Measurements from ENCODE around the gene ABHD16B. TPM values are rescaled to one million over a fixed set of nuclear protein-coding genes. Genes with fewer than 3 reads are reported as not detected.

ABHD16B gene
- total and polyA plus RNA-seq, 2 of the 13 experiments (the other 11 are each of a cell fraction or from before 2014, with no cell fraction given), result not detected

DNA sequence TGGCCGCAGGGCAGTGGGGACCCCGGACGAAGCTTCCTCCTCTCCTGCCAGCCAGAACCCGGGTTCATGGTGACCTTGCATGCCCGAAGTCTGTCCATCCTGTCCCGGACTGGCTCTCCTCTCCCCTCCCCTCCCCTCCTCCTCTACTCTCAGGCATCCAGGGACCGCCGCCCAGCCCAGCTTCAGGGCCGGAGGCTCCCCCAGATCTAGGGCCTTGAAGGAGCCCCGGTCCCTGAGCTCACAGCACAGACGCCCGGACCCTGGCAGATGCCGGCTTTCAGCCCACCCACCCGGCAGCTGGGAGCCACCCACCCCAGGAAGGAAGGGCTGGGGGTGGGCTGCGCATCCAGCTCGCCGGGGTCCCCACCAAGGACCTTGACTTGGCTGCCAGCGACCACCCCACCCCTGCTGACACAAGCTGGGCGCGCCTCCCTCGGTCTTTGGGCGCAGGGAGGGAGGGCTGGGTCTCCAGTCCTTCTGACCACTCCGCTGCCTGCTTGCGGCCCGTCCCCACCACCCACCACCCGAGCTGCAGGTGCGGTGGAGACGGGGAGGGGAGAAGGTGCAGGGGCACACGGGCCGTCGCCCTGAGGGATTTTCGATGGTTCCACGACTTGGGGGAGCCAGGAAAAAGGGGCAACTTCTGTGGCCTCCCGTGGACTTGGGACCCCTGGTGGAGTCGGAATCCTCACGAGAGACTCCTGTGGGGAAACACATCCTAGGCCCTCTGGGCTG lies 5.8 kb upstream of the ABHD16B start:
- Histone ChIP-seq H3K36me3 (replicated peaks in 1 of 2; ENCODE audit: control insufficient read depth in 1 of 2, insufficient read depth in 2 of 2, low read length in 2 of 2) (no peaks in the 10 kb centered on the region), H3K4me1 (ENCODE audit: insufficient read depth, low read length) (peaks cover 62% of the 10 kb centered on the region), H3K27ac (ENCODE audit: extremely low read length, insufficient read depth, low read length) (no peak overlapping the region), H3K9ac (ENCODE audit: insufficient read depth, low read depth, low read length) (peak overlapping the region; percentile 68; the same call in 1 of the 2 replicates), H3K4me2 (ENCODE audit: low read depth, low read length) (peak overlapping the region; percentile 93), H3K79me2 (ENCODE audit: insufficient read depth, low read length) (no peaks in the 10 kb centered on the region), H3K9me3 (ENCODE audit: low read length) (no peaks in the 10 kb centered on the region), H4K20me1 (ENCODE audit: insufficient read depth, low read length) (no peaks in the 10 kb centered on the region), H3K27me3 (ENCODE audit: control insufficient read depth in 1 of 2, insufficient read depth in 2 of 2, low read length in 2 of 2) (peaks cover 3 to 11% of the 10 kb centered on the region in 2 experiments; a peak in 4 of 5 replicates), H3K4me3 (replicated peaks in 1 of 3; ENCODE audit: insufficient read depth in 1 of 3, low read depth in 2 of 3, low read length in 3 of 3) (peak overlapping the region; percentile 60 to 83 (median 66)), H2AFZ (ENCODE audit: low read length) (no peak overlapping the region)
- in situ Hi-C loops (cut with HindIII; ENCODE audit: extremely low pct_ligation_motif_present, low pct_unique_long_range_greater_than_20kb) (loop anchor here (5.0 kb wide), 3 partner anchors 33 to 148 kb away; partner anchors contain the start of genes ARFRP1 and ZGPAT), intact Hi-C loops (cut with micrococcal nuclease; ENCODE audit: unreplicated experiment) (no loop called here)
- DNase-seq (ENCODE audit: low spot score), result no peak
- POLR2A ChIA-PET, result interaction anchor here (1.1 to 3.7 kb wide), 8 partner anchors 8 to 203 kb away, joined by 3 to 59 read pairs (median 6); partner anchors contain the start of genes ARFRP1, TPD52L2 and ZGPAT
- no TSS peak for BruUV-seq (replicated peaks)
- whole genome bisulfite sequencing (ENCODE audit: low lambda C conversion rate), result 24% methylated on average over 28 of the region's 36 CpGs
- FAIRE-seq, result no peak
- ATAC-seq, result peak; percentile 1
- CTCF ChIA-PET (ENCODE audit: low intra/inter-chr PET ratio, low total read pairs), result no interaction called here
- TF ChIP-seq, protein P1, sequence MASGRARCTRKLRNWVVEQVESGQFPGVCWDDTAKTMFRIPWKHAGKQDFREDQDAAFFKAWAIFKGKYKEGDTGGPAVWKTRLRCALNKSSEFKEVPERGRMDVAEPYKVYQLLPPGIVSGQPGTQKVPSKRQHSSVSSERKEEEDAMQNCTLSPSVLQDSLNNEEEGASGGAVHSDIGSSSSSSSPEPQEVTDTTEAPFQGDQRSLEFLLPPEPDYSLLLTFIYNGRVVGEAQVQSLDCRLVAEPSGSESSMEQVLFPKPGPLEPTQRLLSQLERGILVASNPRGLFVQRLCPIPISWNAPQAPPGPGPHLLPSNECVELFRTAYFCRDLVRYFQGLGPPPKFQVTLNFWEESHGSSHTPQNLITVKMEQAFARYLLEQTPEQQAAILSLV (CRISPR knock-in tag; IDR thresholded peaks at IDR 0.05; ENCODE audit: borderline replicate concordance), result 0 out of 2 replicates have a peak, but pooled peaks have one; percentile 54
- no peak for TF ChIP-seq ATF7 (IDR thresholded peaks at IDR 0.05)
- 0 out of 2 replicates have a peak, but pooled peaks have one; percentile 21 for TF ChIP-seq ATF7 (CRISPR knock-in tag; IDR thresholded peaks at IDR 0.05)
- TF ChIP-seq, protein P2, sequence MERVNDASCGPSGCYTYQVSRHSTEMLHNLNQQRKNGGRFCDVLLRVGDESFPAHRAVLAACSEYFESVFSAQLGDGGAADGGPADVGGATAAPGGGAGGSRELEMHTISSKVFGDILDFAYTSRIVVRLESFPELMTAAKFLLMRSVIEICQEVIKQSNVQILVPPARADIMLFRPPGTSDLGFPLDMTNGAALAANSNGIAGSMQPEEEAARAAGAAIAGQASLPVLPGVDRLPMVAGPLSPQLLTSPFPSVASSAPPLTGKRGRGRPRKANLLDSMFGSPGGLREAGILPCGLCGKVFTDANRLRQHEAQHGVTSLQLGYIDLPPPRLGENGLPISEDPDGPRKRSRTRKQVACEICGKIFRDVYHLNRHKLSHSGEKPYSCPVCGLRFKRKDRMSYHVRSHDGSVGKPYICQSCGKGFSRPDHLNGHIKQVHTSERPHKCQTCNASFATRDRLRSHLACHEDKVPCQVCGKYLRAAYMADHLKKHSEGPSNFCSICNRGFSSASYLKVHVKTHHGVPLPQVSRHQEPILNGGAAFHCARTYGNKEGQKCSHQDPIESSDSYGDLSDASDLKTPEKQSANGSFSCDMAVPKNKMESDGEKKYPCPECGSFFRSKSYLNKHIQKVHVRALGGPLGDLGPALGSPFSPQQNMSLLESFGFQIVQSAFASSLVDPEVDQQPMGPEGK (CRISPR knock-in tag; IDR thresholded peaks at IDR 0.05), result peak; percentile 21; the same call in 1 of the 2 replicates
- TF ChIP-seq BORCS8-MEF2B (CRISPR knock-in tag; IDR thresholded peaks at IDR 0.05), result 0 out of 2 replicates have a peak, but pooled peaks have one; percentile 44
- TF ChIP-seq AGO1 (IDR thresholded peaks at IDR 0.05; ENCODE audit: low read depth, low read length, poor library complexity, severe bottlenecking), result peak; percentile 76
- TF ChIP-seq ZSCAN31 (CRISPR knock-in tag; IDR thresholded peaks at IDR 0.05; ENCODE audit: low read depth), result peak; percentile 78; the same call in 1 of the 2 replicates
- peak; percentile 15 for TF ChIP-seq HNRNPLL (IDR thresholded peaks at IDR 0.05; ENCODE audit: low read depth, low read length, poor library complexity, severe bottlenecking)
- TF ChIP-seq ZKSCAN1 (IDR thresholded peaks at IDR 0.05; ENCODE audit: low read length), result no peak
- TF ChIP-seq SALL1 (CRISPR knock-in tag; IDR thresholded peaks at IDR 0.05), result peak; percentile 34
- TF ChIP-seq, protein P3, sequence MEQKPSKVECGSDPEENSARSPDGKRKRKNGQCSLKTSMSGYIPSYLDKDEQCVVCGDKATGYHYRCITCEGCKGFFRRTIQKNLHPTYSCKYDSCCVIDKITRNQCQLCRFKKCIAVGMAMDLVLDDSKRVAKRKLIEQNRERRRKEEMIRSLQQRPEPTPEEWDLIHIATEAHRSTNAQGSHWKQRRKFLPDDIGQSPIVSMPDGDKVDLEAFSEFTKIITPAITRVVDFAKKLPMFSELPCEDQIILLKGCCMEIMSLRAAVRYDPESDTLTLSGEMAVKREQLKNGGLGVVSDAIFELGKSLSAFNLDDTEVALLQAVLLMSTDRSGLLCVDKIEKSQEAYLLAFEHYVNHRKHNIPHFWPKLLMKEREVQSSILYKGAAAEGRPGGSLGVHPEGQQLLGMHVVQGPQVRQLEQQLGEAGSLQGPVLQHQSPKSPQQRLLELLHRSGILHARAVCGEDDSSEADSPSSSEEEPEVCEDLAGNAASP (CRISPR knock-in tag; IDR thresholded peaks at IDR 0.05; ENCODE audit: borderline replicate concordance), result peak; percentile 20; the same call in 1 of the 2 replicates
- 0 out of 2 replicates have a peak, but pooled peaks have one; percentile 19 for TF ChIP-seq ZNF879 (CRISPR knock-in tag; IDR thresholded peaks at IDR 0.05)
- TF ChIP-seq, protein P4, sequence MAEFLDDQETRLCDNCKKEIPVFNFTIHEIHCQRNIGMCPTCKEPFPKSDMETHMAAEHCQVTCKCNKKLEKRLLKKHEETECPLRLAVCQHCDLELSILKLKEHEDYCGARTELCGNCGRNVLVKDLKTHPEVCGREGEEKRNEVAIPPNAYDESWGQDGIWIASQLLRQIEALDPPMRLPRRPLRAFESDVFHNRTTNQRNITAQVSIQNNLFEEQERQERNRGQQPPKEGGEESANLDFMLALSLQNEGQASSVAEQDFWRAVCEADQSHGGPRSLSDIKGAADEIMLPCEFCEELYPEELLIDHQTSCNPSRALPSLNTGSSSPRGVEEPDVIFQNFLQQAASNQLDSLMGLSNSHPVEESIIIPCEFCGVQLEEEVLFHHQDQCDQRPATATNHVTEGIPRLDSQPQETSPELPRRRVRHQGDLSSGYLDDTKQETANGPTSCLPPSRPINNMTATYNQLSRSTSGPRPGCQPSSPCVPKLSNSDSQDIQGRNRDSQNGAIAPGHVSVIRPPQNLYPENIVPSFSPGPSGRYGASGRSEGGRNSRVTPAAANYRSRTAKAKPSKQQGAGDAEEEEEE (CRISPR knock-in tag; IDR thresholded peaks at IDR 0.05; ENCODE audit: borderline replicate concordance), result 0 out of 2 replicates have a peak, but pooled peaks have one; percentile 6
- TF ChIP-seq, protein P5, sequence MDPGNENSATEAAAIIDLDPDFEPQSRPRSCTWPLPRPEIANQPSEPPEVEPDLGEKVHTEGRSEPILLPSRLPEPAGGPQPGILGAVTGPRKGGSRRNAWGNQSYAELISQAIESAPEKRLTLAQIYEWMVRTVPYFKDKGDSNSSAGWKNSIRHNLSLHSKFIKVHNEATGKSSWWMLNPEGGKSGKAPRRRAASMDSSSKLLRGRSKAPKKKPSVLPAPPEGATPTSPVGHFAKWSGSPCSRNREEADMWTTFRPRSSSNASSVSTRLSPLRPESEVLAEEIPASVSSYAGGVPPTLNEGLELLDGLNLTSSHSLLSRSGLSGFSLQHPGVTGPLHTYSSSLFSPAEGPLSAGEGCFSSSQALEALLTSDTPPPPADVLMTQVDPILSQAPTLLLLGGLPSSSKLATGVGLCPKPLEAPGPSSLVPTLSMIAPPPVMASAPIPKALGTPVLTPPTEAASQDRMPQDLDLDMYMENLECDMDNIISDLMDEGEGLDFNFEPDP (CRISPR knock-in tag; conservative IDR thresholded peaks at IDR 0.05), result 0 out of 2 replicates have a peak, but pooled peaks have one; percentile 58

All from HepG2 (cell line).